Astrocyte of the cerebellum (primary cell): ENCODE data around the gene SYNGR4.

Experiments used
- DNase-seq: peaks from one replicate; pipeline ENCODE4 v3.0.0-alpha.2; 2011; ENCODE audit warnings: low read depth
- H3K4me3 ChIP-seq: 2 replicates; pipeline ENCODE4 v1.5.1; 2011; ENCODE audit warnings: mild to moderate bottlenecking, low read depth, low read length, moderate library complexity
- CTCF ChIP-seq: IDR thresholded peaks from 2 replicates; pipeline ENCODE4 v1.5.1; 2012; ENCODE audit warnings: low read length, low read depth, moderate library complexity, mild to moderate bottlenecking; ENCODE audit errors: missing control alignments
- in situ Hi-C: cut with HindIII; loops from 2 replicates; pipeline ENCODE4 v1.10.0; 2017; ENCODE audit warnings: low sequenced_read_pairs

SYNGR4 gene

GRCh38 chr19:48341515-48342413 lies 22.4 kb upstream of the SYNGR4 start:
- in situ Hi-C loops, result no loop called here
- no peak for DNase-seq
- no peak overlapping the region for H3K4me3 ChIP-seq
- TF ChIP-seq CTCF, result no peak

GRCh38 chr19:48342414-48342738 lies 21.8 kb upstream of the SYNGR4 start:
- TF ChIP-seq CTCF, result no peak
- no peak for DNase-seq
- in situ Hi-C loops, result no loop called here
- no peak overlapping the region for H3K4me3 ChIP-seq

GRCh38 chr19:48342841-48343540 lies 21.2 kb upstream of the SYNGR4 start:
- TF ChIP-seq CTCF, result no peak
- no peak overlapping the region for H3K4me3 ChIP-seq
- in situ Hi-C loops, result no loop called here
- no peak for DNase-seq

- H3K4me3 ChIP-seq, result no peak overlapping the region
- no peak for DNase-seq
- in situ Hi-C loops, result no loop called here
- TF ChIP-seq CTCF, result no peak
Observed at GRCh38 chr19:48344892-48345291, 19.3 kb upstream of the SYNGR4 start.

GRCh38 chr19:48346191-48346590 lies 18.0 kb upstream of the SYNGR4 start:
- in situ Hi-C loops, result no loop called here
- TF ChIP-seq CTCF, result no peak
- DNase-seq, result no peak
- no peak overlapping the region for H3K4me3 ChIP-seq

GRCh38 chr19:48348045-48348444 lies 16.1 kb upstream of the SYNGR4 start:
- DNase-seq, result no peak
- TF ChIP-seq CTCF, result no peak
- in situ Hi-C loops, result no loop called here
- H3K4me3 ChIP-seq, result no peak overlapping the region
